ENCODE measurements around the gene CACNB2. TPM values are rescaled to one million over a fixed set of nuclear protein-coding genes. Genes with fewer than 3 reads are reported as not detected.

The CACNB2 gene
- total and polyA plus RNA-seq, 8 donors, result 4.9 to 11.1 (median 7.3) TPM

- Histone ChIP-seq H3K4me3 (no peak overlapping the region), H3K9me3 (no peaks in the 10 kb centered on the region), H3K27me3 (no peaks in the 10 kb centered on the region), H3K36me3 (no peaks in the 10 kb centered on the region), H3K4me1 (no peaks in the 10 kb centered on the region), H3K27ac (no peak overlapping the region)
- no peak for FAIRE-seq
- 89 to 94% methylated on average over 4 of the region's 4 CpGs for WGBS, 2 donors
- no peak for ATAC-seq
- DNase-seq, result no peak
- no peak for TF ChIP-seq CTCF (IDR thresholded peaks at IDR 0.05)
- intact Hi-C loops (cut with DNase I), result no loop called here
These were observed 358.8 kb downstream of the CACNB2 start for GRCh38 chr10:18498998-18499397.

- no peak for ATAC-seq
- WGBS, 2 donors, result 86 to 90% methylated on average over 7 of the region's 7 CpGs
- H3K27ac ChIP-seq, result no peak overlapping the region
- H3K27me3 ChIP-seq, result no peaks in the 10 kb centered on the region
- no peaks in the 10 kb centered on the region for H3K36me3 ChIP-seq
- no peak for DNase-seq
- no peak for FAIRE-seq
- no peak for TF ChIP-seq CTCF (IDR thresholded peaks at IDR 0.05)
- H3K4me3 ChIP-seq, result no peak overlapping the region
- H3K9me3 ChIP-seq, result no peaks in the 10 kb centered on the region
- peaks cover 0 to 5% (median 0%) of the 10 kb centered on the region in 3 donors for H3K4me1 ChIP-seq
- intact Hi-C loops (cut with DNase I), result no loop called here
These were observed 360.4 kb downstream of the CACNB2 start for GRCh38 chr10:18500576-18500975.

- DNase-seq, result no peak
- no peak for FAIRE-seq
- H3K9me3 ChIP-seq, result no peaks in the 10 kb centered on the region
- 93 to 94% methylated on average over 3 of the region's 3 CpGs for WGBS, 2 donors
- no peaks in the 10 kb centered on the region for H3K36me3 ChIP-seq
- peaks cover 0 to 7% (median 0%) of the 10 kb centered on the region in 3 donors for H3K4me1 ChIP-seq
- intact Hi-C loops (cut with DNase I), result no loop called here
- no peak overlapping the region for H3K4me3 ChIP-seq
- TF ChIP-seq CTCF (IDR thresholded peaks at IDR 0.05), result no peak
- no peak for ATAC-seq
- no peaks in the 10 kb centered on the region for H3K27me3 ChIP-seq
- no peak overlapping the region for H3K27ac ChIP-seq
These were observed 361.0 kb downstream of the CACNB2 start for GRCh38 chr10:18501198-18501597.

- 75 to 86% methylated on average over 5 of the region's 5 CpGs for WGBS, 2 donors
- H3K9me3 ChIP-seq, result no peaks in the 10 kb centered on the region
- ATAC-seq (no peak), DNase-seq (no peak), FAIRE-seq (no peak)
- no peaks in the 10 kb centered on the region for H3K36me3 ChIP-seq
- H3K27me3 ChIP-seq, result no peaks in the 10 kb centered on the region
- no peak overlapping the region for H3K27ac ChIP-seq
- H3K4me1 ChIP-seq, result peaks cover 0 to 7% (median 0%) of the 10 kb centered on the region in 3 donors
- H3K4me3 ChIP-seq, result no peak overlapping the region
- intact Hi-C loops (cut with DNase I), result no loop called here
- TF ChIP-seq CTCF (IDR thresholded peaks at IDR 0.05), result no peak
These were observed 361.4 kb downstream of the CACNB2 start for GRCh38 chr10:18501629-18502028.

GRCh38 chr10:18504161-18504560 lies 363.9 kb downstream of the CACNB2 start:
- no peak overlapping the region for H3K4me3 ChIP-seq
- intact Hi-C loops (cut with DNase I), result no loop called here
- DNase-seq (no peak), FAIRE-seq (no peak), ATAC-seq (no peak)
- H3K27ac ChIP-seq, result no peak overlapping the region
- H3K36me3 ChIP-seq, result no peaks in the 10 kb centered on the region
- H3K9me3 ChIP-seq, result no peaks in the 10 kb centered on the region
- H3K27me3 ChIP-seq, result no peaks in the 10 kb centered on the region
- H3K4me1 ChIP-seq, result peaks cover 0 to 7% (median 0%) of the 10 kb centered on the region in 3 donors
- TF ChIP-seq CTCF (IDR thresholded peaks at IDR 0.05), result no peak
- WGBS, 2 donors, result 91 to 93% methylated on average over 5 of the region's 5 CpGs

Data from pancreas (tissue), 10 donors.